B cell (primary cell): ENCODE data around the gene HHATL.

Experiments
- CTCF ChIP-seq: fragments of 200-600 bp; IDR thresholded peaks from one replicate; pipeline ENCODE4 v1.8.0; 2022; ENCODE audit warnings: antibody characterized with exemption, mild to moderate bottlenecking
- EZH2 ChIP-seq: IDR thresholded peaks from 2 replicates; pipeline ENCODE4 v1.6.1; 2012; ENCODE audit warnings: borderline replicate concordance, low read depth, mild to moderate bottlenecking, moderate library complexity, low read length; ENCODE audit not compliant: insufficient read depth, poor library complexity, severe bottlenecking

DNA sequence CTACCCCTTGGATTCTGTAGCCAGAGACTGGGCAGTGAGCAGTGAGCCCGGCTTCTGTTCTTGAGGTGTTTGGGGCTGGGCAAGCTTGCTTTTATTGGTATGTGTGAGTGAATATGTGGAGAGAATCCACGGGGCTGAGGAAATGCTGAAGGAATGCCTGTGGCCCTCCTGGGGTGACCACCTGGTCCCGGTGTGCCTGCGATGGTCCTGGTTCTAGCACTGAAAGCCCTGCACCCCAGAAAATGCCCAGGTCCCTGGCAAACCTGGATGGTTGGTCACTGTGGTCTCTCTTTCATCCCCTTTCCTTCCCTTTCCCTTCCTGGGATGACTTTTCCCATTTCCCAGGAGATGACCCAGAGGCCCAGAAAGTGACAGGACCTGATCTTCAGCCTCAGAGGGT is 44.9 kb downstream of the HHATL start:
- no peak for TF ChIP-seq CTCF
- TF ChIP-seq EZH2, result no peak
